ACC112 (cell line): Measurements from ENCODE around the gene NKX1-1.

Source experiments
- H2AFZ ChIP-seq: fragments of 200-600 bp; sonication (generic); one replicate; pipeline ENCODE4 v1.6.0; 2017; ENCODE audit warnings: antibody characterized with exemption, low read length; ENCODE audit not compliant: unreplicated experiment
- H3K27ac ChIP-seq: fragments of 200-600 bp; sonication (generic); 2 replicates; pipeline ENCODE4 v1.5.1; 2014; ENCODE audit warnings: low read depth, mild to moderate bottlenecking, antibody characterized with exemption, low read length, moderate library complexity
- H3K27me3 ChIP-seq: fragments of 200-600 bp; sonication (generic); 2 replicates; pipeline ENCODE4 v1.6.1; 2014; ENCODE audit warnings: mild to moderate bottlenecking, antibody characterized with exemption, low read length, moderate library complexity, mixed read lengths; ENCODE audit not compliant: insufficient read depth
- H3K36me3 ChIP-seq: fragments of 200-600 bp; sonication (generic); 2 replicates; pipeline ENCODE4 v1.6.1; 2016; ENCODE audit warnings: mild to moderate bottlenecking, antibody characterized with exemption, low read length, moderate library complexity, mixed read lengths; ENCODE audit not compliant: insufficient read depth
- H3K4me1 ChIP-seq: fragments of 200-600 bp; sonication (generic); one replicate; pipeline ENCODE4 v1.6.1; 2016; ENCODE audit warnings: low read length, mixed read lengths; ENCODE audit not compliant: insufficient read depth, unreplicated experiment, control insufficient read depth
- H3K4me3 ChIP-seq: fragments of 200-600 bp; sonication (generic); 2 replicates; pipeline ENCODE4 v1.5.1; 2014; ENCODE audit warnings: mild to moderate bottlenecking, low read depth, low read length
- H3K79me2 ChIP-seq: fragments of 200-600 bp; sonication (generic); one replicate; pipeline ENCODE4 v1.6.0; 2016; ENCODE audit warnings: low read length; ENCODE audit not compliant: control insufficient read depth, unreplicated experiment, insufficient read depth

NKX1-1 gene

DNA sequence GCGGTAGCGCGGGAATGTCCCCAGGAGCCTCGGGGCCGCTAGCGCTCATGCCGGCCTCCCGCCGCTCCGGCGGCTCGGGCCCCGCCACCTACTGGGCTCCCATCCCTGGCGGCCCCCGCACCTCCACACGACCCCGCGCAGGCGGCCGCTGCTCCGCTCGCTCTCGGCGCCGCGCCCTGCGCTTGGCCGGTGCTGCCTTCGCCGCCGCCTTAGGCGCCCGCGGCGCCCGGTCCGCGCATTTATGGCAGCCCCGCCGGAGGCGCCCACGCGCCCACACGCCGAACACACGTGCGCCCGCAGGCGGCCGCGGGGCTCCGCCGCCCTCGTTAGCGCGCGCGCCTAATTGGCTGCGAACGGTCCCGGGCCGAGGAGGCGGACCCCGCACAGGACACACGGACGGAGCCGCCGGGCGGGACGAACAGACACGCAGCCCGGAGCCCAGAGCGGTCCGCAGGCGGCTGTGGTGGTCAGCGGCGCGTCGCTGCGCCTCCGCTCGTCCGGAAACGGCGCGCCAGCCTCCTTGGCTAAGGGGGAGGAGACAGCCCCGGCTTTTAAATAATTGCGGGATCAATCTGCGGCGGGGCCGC, at the start of gene NKX1-1:
Gene NKX1-1, minus strand, starts transcription at position 49 of the 587 bp plus-strand sequence. Its CDS starts 0 bp downstream, at position 49.
- Histone ChIP-seq H3K27me3 (peaks cover 95% of the 10 kb centered on the region), H3K79me2 (no peaks in the 10 kb centered on the region), H3K27ac (no peak within 1 kb of the TSS), H3K36me3 (no peaks in the 10 kb centered on the region), H3K4me3 (no peak within 1 kb of the TSS), H2AFZ (no peak within 1 kb of the TSS), H3K4me1 (no peaks in the 10 kb centered on the region)

GRCh38 chr4:1453731-1454130, 47.5 kb upstream of the NKX1-1 start:
- Histone ChIP-seq H3K27me3 (peaks cover 43% of the 10 kb centered on the region), H3K4me1 (no peaks in the 10 kb centered on the region), H2AFZ (no peak overlapping the region), H3K27ac (no peak overlapping the region), H3K4me3 (no peak overlapping the region), H3K79me2 (no peaks in the 10 kb centered on the region), H3K36me3 (no peaks in the 10 kb centered on the region)

- Histone ChIP-seq H3K27me3 (peaks cover 32% of the 10 kb centered on the region), H3K4me3 (no peak overlapping the region), H3K79me2 (no peaks in the 10 kb centered on the region), H3K4me1 (no peaks in the 10 kb centered on the region), H3K36me3 (no peaks in the 10 kb centered on the region), H2AFZ (no peak overlapping the region), H3K27ac (no peak overlapping the region)
Observed at GRCh38 chr4:1452431-1453051, 46.3 kb upstream of the NKX1-1 start.

GRCh38 chr4:1451752-1452122, 45.5 kb upstream of the NKX1-1 start:
- Histone ChIP-seq H3K27ac (no peak overlapping the region), H3K4me1 (no peaks in the 10 kb centered on the region), H3K79me2 (no peaks in the 10 kb centered on the region), H3K27me3 (peaks cover 24% of the 10 kb centered on the region; the same call in 1 of the 2 replicates), H3K36me3 (no peaks in the 10 kb centered on the region), H3K4me3 (no peak overlapping the region), H2AFZ (no peak overlapping the region)

GRCh38 chr4:1451106-1451751, 45.0 kb upstream of the NKX1-1 start:
- H3K27ac ChIP-seq, result no peak overlapping the region
- H2AFZ ChIP-seq, result no peak overlapping the region
- H3K4me3 ChIP-seq, result no peak overlapping the region
- H3K36me3 ChIP-seq, result no peaks in the 10 kb centered on the region
- no peaks in the 10 kb centered on the region for H3K79me2 ChIP-seq
- H3K4me1 ChIP-seq, result no peaks in the 10 kb centered on the region
- H3K27me3 ChIP-seq, result peaks cover 18% of the 10 kb centered on the region; the same call in 1 of the 2 replicates

- H3K27me3 ChIP-seq, result peaks cover 10% of the 10 kb centered on the region
- H2AFZ ChIP-seq, result no peak overlapping the region
- H3K4me3 ChIP-seq, result no peak overlapping the region
- H3K36me3 ChIP-seq, result no peaks in the 10 kb centered on the region
- H3K79me2 ChIP-seq, result no peaks in the 10 kb centered on the region
- no peaks in the 10 kb centered on the region for H3K4me1 ChIP-seq
- no peak overlapping the region for H3K27ac ChIP-seq
Observed at GRCh38 chr4:1449833-1450741, 43.8 kb upstream of the NKX1-1 start.

DNA sequence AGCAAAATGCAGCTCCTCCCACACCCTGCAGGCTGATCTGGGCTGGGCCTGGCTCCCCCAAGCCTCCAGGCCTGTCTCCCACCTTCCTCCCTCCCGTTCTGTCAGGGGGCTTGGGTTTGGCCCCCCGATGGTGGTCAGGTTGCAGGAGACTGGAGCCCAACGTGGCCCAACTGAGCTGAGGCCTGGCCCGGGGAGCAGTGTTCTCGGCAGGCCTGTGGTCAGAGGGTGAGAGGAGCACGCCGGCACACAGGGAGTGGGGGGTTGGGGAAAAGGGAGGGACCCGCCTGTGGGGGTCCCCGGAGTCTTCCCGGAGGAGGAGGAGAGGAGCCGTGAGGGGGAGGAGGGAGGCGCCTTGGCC, 43.2 kb upstream of the NKX1-1 start:
- Histone ChIP-seq H3K36me3 (no peaks in the 10 kb centered on the region), H3K79me2 (no peaks in the 10 kb centered on the region), H2AFZ (no peak overlapping the region), H3K27ac (no peak overlapping the region), H3K4me1 (no peaks in the 10 kb centered on the region), H3K27me3 (peaks cover 11% of the 10 kb centered on the region), H3K4me3 (no peak overlapping the region)

DNA sequence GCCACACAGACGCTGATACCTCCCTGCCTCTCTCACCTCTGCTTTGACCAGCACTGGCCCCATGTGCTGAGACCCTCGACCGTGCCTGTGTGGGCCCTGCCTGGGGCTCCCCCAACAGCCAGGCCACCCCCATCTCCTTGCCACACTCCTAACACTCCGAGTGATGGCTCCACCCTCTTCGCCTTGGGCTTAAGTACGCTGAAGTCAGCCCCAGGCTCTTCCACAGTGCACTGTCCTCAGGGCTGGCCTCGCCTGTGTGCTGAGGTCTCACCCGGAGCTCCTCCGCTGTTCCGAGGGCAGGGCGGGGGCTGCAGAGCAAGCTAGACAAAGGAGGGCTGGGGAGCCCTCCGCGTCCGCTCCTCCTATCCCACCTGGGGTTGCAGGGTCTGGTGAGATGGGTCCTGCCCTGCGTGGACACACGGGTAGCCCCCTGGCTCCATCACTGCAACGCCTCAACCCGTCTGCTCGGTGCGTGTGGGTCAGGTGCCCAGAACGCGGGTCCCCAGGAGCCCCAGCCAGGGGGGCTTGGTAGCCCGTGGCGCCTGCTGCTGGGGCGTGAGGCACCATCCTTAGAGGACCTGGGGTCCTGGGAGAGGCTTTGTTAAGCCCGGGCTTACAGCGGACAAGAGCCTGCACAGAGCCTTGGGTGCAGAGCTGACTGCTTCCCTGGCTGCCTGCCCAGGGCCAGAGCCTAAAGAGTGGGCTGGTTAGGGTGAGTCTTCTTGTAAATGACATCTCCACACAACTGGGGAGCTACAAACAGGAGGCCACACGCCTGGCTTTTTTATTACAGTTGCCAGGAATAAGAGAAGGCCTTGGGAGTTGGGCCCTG, 42.6 kb upstream of the NKX1-1 start:
- no peak overlapping the region for H2AFZ ChIP-seq
- no peaks in the 10 kb centered on the region for H3K36me3 ChIP-seq
- no peaks in the 10 kb centered on the region for H3K4me1 ChIP-seq
- H3K27ac ChIP-seq, result no peak overlapping the region
- peaks cover 14% of the 10 kb centered on the region for H3K27me3 ChIP-seq
- H3K79me2 ChIP-seq, result no peaks in the 10 kb centered on the region
- H3K4me3 ChIP-seq, result no peak overlapping the region

- peaks cover 14% of the 10 kb centered on the region for H3K27me3 ChIP-seq
- no peak overlapping the region for H3K27ac ChIP-seq
- no peaks in the 10 kb centered on the region for H3K4me1 ChIP-seq
Observed at GRCh38 chr4:1447676-1448588, 41.7 kb upstream of the NKX1-1 start.

More at GRCh38 chr4:1447676-1448588, 41.7 kb upstream of the NKX1-1 start:
- Histone ChIP-seq H3K36me3 (no peaks in the 10 kb centered on the region), H3K79me2 (no peaks in the 10 kb centered on the region), H2AFZ (no peak overlapping the region), H3K4me3 (no peak overlapping the region)
